ENCODE measurements around the gene SLC2A4RG.

The SLC2A4RG gene

DNA sequence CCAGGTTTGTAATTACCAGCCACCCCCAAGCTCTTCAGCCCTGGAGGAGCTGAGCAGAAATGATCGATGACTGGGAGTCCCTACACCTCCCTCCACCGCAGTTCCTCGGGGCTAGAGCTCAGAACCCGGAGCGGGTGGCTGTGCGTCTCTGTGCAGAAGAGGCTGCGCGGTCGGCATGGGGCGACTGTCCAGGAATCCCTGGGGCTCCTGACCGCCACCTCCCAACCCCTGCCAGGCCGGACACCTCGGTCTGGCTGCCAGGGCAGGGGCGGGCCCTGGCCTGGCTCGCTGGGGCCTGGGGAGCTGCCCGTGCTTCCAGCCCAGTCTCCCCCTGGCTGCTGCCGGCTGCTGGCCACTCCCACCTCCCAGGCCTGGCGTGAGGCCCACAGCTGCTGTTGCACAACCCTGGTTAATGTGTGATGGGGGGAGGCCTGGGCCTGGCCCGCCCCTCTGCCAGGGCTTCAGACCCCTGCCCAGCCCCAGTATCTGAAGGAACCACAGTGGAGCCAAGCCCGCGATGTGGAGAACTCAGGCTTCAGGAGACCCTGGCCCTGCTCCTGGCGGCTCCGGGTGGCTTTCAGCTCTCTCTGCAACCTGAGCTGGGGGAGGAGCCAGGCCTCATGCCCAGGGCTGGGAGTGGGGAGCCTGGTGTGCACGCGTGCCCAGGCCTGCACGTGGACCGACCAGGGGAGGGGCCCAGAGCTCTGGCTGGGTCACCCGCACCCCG lies 1.2 kb downstream of the SLC2A4RG start:
- TF ChIP-seq, protein P1, sequence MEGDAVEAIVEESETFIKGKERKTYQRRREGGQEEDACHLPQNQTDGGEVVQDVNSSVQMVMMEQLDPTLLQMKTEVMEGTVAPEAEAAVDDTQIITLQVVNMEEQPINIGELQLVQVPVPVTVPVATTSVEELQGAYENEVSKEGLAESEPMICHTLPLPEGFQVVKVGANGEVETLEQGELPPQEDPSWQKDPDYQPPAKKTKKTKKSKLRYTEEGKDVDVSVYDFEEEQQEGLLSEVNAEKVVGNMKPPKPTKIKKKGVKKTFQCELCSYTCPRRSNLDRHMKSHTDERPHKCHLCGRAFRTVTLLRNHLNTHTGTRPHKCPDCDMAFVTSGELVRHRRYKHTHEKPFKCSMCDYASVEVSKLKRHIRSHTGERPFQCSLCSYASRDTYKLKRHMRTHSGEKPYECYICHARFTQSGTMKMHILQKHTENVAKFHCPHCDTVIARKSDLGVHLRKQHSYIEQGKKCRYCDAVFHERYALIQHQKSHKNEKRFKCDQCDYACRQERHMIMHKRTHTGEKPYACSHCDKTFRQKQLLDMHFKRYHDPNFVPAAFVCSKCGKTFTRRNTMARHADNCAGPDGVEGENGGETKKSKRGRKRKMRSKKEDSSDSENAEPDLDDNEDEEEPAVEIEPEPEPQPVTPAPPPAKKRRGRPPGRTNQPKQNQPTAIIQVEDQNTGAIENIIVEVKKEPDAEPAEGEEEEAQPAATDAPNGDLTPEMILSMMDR (IDR thresholded peaks at IDR 0.05; ENCODE audit: insufficient read depth, missing control alignments), result no peak
- peak; percentile 83 for DNase-seq (ENCODE audit: insufficient read length, low spot score)
- no peak for FAIRE-seq

DNA sequence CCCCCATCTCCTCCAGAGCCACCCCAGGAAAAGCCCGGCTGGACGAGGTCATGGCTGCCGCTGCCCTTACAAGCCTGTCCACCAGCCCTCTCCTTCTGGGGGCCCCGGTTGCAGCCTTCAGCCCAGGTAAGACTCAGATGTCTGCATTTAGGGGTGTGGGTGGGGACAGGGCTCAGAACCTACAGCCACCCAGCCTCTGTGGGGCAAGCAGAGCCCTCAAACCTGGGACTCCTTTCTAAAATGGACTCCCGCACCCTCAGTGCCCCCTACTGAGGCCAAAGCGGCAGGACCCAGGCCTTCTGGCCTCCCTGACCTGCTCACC lies 1.7 kb downstream of the SLC2A4RG start:
- no peak for DNase-seq (ENCODE audit: insufficient read length, low spot score)
- TF ChIP-seq, protein P1 (IDR thresholded peaks at IDR 0.05; ENCODE audit: insufficient read depth, missing control alignments), result no peak
- FAIRE-seq, result no peak

DNA sequence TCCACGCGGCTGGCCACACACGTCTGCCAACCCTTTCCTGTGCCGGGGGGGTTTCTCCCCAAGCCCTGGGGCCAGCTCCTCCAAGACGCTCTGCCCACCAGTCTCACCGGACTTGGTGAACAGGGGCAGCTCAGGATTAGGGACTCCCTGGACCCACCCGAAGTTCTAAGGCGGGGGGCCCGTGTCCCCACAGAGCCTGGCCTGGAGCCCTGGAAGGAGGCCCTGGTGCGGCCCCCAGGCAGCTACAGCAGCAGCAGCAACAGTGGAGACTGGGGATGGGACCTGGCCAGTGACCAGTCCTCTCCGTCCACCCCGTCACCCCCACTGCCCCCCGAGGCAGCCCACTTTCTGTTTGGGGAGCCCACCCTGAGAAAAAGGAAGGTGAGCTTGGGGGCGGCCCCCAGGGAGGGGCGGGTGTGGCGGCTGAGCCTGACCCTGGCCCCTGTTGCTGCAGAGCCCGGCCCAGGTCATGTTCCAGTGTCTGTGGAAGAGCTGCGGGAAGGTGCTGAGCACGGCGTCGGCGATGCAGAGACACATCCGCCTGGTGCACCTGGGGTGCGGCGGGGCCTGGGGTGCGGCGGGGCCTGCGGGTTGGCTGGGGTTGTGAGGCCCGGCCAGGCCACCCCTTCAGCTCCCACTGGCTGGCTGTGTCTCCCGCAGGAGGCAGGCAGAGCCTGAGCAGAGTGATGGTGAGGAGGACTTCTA lies 2.3 kb downstream of the SLC2A4RG start:
- DNase-seq (ENCODE audit: insufficient read length, low spot score) (no peak), FAIRE-seq (no peak)
- TF ChIP-seq, protein P1 (IDR thresholded peaks at IDR 0.05; ENCODE audit: insufficient read depth, missing control alignments), result no peak

DNA sequence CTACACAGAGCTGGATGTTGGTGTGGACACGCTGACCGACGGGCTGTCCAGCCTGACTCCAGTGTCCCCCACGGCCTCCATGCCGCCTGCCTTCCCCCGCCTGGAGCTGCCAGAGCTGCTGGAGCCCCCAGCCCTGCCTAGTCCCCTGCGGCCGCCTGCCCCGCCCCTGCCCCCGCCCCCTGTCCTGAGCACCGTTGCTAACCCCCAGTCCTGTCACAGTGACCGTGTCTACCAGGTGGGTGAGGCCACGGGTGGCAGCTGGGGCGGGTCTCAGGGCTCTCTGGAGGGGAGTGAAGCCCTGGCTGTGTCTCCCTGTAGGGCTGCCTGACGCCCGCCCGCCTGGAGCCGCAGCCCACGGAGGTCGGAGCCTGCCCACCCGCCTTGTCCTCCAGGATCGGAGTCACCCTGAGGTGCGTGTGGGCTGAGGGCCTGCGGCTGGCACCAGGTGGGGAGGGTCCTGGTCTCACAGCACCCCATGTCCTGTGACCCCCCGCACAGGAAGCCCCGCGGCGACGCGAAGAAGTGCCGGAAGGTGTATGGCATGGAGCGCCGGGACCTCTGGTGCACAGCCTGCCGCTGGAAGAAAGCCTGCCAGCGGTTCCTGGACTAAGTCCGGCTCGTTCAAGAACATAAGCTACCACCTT lies 2.9 kb downstream of the SLC2A4RG start:
- TF ChIP-seq, protein P1 (IDR thresholded peaks at IDR 0.05; ENCODE audit: insufficient read depth, missing control alignments), result no peak
- DNase-seq (ENCODE audit: insufficient read length, low spot score), result no peak
- no peak for FAIRE-seq

DNA sequence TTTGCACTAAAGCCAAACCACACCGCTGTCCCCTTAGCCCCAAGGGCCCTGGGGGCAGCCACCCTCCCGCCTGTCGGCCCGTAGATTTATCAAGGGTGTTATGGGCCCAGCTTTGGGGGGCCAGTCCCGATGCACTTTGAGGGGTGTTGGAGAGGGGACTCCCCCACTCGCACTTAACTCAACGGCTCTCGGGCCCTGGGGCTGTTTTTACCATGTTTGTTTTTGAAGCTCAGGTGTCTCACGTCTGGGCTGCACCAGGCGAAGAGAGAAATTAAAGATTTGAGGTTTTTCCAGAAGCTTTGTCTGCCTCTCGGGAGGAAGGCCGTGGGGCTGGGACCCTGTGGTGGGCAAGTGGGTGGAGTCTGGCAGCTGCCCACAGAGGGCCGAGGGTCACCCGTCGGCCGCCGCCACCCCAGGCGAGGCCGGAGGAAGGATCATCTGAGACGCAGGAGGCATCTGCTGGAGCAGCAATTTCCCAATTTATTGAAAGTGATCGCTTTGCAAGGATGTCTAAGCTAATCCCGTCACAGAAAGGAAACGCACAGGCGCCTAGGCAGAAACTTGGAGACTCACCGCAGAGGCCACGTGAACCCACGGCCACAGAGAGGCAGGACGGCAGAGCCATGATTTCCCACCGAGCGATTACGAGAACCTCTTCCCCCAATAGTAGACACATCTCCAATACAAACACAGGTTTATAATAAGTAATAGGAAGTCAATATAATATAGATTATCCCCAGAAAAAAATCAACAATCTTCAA lies 3.8 kb downstream of the SLC2A4RG start:
- TF ChIP-seq, protein P1 (IDR thresholded peaks at IDR 0.05; ENCODE audit: insufficient read depth, missing control alignments), result no peak
- DNase-seq (ENCODE audit: insufficient read length, low spot score) (no peak), FAIRE-seq (no peak)

DNA sequence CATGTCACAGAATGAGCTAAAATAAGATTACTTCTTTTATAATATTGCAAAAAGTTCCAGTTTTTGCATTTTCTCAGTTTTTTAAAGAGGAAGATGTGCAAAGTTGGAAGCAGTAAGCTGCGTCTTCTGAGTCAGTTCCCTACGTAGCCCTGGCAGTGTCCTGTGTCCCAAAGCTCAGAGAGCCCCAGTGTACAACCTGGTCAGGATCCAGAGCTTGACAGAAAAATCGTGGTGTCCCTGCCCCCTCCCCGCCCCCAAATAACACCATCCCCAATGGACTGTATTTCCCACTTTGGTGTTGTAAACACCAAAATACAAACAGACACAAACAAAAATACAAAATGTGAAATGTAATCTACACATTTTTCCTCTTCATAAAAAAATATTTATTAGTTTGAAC lies 4.6 kb downstream of the SLC2A4RG start:
- TF ChIP-seq, protein P1 (IDR thresholded peaks at IDR 0.05; ENCODE audit: insufficient read depth, missing control alignments), result no peak
- FAIRE-seq (no peak), DNase-seq (ENCODE audit: insufficient read length, low spot score) (no peak)
